GM21367 (cell line): ENCODE measurements around the gene SEMA3E.
"Not testable (repeated sequence)": the region's sequence is repeated elsewhere in the genome, so short reads cannot be mapped to it uniquely, and the experiment has no call there.

ENCODE experiments used
- ATAC-seq: cut with Tn5 transposase; IDR thresholded peaks from one replicate; pipeline ENCODE4 v1.9.1; 2021; ENCODE audit not compliant: unreplicated experiment

Gene SEMA3E

DNA sequence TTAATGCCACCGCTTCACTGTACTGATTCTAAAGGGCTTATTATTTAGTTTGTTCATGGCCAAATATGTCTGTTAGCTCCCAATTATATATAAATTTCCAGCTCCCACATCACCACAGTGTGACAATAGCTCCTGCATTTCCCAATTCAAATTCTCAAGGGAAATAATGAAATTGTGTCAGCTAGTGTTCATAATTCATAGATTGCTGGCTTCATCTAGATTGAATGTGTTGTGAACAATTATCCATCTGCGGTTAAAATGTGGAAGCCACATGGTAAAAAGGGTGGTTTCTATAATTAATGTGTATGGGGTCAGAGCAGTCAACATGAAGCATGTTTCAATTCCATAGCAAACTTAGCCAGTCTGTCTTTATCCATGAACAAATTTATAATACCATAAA is 154.3 kb downstream of the SEMA3E start:
- no peak for ATAC-seq

DNA sequence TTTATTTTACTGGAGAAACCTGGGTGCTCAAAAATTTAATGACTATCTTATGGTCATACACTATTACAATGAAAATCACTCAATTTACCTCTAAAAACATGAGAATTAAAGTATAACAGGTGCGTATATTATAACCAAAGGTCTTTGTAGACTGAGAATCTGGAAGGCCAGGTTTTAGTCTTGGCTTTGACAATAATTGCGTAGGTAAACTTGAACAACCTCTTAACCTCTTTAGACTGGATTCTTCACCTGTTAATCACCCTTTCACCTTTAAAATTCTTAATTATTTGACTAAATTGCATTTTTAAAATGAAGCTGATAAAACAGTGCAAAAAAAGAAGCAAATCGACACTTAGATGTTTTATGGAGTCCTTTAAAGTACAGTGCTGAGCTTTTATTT is 156.1 kb downstream of the SEMA3E start:
- ATAC-seq: no peak

DNA sequence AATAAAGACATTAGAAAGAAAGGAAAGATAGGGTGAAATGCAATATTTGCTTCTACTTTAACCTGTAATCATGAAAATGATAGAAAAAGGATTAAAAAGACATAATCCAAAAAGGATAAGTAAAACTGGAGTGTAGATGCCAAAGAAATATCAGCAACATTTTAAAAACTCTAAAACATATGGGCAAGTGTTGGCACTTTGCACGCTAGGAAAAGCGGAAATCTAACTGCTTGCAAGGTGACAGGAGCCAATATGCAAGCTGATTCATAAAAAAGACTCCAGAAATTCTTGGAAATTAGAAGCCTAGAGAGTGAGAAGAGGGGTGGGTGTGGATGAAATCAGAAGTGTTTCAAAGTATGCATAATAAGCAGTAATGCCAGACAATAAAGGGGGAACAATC is 161.1 kb downstream of the SEMA3E start:
- no peak for ATAC-seq

DNA sequence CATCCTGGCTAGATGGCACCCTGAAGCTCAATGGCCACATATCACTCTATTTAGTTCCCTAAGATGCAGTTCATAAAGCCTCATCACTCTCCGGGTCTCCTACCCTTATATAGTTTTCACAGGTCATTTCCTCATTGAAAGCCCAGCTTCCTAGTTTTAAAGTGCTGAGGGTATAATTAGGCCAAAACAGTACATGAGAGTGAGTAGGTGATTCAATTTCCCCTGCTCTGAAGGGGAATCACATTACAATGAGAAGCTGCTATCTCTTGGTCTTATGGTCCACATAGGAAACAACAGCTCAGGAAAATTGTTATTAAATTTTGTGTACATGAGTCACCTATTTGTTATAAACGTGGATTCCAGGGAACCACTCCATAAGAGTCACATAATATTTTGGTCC is 162.0 kb downstream of the SEMA3E start:
- no peak for ATAC-seq

DNA sequence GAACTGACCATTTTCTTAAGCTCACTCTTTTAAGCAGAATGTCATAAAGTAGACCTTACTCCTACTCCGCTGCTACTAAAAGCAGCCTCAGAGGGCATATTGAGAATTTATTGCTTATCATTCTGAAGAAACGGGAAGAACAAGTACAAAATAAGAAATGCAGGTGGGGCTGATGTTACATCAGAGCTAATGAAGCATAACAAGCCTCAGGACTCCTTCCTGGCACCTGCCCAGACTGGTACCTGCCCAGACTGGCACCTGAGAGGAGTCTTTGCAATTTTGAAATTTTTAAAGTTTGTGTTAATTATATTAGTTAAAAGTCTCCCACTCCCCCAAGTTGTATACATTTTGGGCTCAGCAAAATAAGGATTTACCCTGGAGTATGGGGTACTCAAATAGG is 162.4 kb downstream of the SEMA3E start:
- no peak for ATAC-seq

DNA sequence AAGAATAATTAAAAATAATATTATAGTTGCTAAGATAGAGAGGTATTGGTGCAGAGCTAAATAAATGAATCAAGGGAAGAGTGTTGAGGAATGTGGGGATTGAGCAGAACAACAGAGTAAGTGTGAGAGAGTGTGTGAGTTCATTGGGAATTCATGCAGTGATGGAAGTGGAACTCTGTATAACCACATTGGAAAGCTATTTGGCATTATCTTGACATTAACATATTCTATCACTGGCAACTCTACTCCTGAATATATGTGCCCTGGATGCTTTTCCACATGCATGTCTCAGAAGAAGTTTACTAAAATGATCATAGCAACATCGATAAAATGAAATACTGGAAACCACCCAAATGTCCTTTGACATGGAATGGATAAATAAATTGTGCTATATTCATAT is 164.1 kb downstream of the SEMA3E start:
- ATAC-seq: no peak

DNA sequence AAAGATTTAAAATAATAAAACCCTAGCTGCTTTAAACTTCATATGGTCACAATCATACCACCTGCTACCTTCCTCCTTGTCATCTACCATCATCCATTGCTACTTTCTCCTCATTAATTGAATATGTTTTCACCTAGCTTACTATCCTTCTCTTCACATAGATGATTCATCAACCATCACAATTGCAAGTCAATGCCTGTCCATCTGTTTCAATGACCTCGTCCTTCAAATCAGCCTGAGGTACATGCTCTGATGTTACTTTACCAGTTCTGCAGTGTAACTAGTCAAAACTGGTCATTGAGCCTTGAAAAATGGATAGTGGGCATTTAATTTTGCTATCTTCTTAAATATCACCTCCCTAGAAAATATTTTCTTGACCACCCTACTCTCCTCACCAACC is 164.7 kb downstream of the SEMA3E start:
- no peak for ATAC-seq

DNA sequence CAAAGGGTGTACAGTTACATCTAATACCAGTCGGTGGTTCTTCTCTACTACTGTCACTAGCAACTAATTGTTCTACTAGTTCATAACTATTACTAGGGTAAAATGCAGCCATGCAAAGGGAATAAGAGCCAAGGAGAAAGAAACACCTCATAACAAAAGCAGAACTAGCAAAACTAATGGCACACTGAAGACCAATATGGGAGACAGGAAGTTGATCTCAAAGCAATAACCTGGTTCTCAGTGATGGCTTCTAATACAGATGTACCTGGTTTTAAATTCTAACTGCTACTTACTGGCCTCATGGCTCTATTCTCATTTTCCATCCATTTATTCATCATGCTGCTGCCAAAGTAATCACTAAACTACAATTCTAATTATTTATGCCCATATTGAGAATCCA is 170.3 kb downstream of the SEMA3E start:
- ATAC-seq: no peak

DNA sequence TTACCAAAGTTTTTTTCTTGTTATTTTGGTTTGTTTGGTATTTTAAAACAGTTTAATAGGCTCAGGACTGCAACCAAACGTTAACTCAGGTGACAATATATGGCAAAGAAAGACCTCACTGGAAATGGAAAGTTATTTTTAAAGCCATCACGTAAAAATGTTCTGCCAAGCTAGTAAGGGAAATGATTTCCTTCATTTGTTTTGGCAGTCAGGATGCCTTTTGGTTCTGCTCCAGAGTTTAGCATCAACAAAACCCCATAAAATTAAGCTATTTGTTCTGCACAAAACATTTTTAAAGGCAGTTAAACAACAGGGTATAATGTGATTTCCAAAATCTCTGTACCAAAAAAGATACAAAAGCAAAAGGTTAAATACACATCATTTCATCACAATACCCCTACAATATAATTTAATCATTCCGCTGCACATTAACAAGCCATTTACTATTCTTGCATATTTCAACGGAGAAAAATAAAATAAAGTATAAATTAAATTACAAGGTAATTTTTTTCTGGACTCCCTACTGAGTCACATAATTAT is 172.4 kb downstream of the SEMA3E start:
- ATAC-seq: no peak

DNA sequence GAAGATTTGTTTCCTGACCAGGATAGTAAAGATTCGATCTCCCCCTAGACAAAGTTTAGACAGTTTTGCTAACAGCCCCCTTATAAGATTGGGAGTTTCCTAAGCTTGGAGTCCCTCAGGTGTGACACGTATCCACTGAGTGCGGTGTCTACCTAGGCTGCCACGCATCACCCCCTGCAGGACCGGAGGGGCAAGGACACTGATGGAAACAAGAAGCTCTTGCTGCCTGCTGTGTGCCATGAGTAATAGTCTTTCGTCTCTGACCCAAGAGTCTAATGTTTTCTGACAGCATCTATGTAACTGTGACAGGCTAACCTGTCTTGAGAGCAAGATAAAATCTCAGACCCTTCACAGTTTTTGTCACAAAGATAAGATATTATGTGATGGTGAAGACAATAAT is 173.5 kb downstream of the SEMA3E start:
- ATAC-seq: no peak

DNA sequence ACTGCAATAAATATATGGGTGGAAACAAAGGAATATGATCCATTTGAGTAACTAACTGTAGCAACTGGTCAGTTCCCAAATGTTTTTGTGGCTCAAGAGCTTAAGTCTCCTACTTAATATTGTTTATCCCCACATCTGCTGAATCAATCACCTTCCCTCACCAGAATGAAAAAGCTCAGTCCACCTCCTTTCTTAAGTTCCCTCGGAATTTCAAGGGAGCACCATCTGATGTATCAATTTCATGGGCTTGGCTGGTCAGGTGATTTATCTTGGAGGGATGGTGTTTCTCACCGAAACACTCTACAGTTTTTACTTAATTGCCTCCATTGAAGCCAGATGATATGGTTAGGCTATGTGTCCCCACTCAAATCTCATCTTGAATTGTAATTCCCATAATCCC is 176.6 kb downstream of the SEMA3E start:
- no peak for ATAC-seq

DNA sequence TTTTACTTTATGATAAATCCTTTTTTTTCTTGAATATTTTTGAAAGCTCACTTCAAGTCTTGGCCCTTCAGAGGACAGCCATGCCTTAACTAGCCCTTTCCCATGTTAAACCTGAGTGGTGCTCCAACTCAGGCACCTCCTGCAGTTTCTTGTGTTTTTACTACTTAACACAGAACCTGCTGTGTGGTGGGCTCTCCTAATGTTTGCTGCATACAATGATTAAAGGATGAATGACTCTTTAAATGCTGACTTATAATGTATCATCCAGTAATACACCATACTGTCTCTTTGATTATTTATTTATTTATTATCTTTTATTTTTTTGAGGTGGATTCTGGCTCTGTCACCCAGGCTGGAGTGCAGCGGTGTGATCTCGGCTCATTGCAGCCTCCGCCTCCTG is 179.4 kb downstream of the SEMA3E start:
- no peak for ATAC-seq

DNA sequence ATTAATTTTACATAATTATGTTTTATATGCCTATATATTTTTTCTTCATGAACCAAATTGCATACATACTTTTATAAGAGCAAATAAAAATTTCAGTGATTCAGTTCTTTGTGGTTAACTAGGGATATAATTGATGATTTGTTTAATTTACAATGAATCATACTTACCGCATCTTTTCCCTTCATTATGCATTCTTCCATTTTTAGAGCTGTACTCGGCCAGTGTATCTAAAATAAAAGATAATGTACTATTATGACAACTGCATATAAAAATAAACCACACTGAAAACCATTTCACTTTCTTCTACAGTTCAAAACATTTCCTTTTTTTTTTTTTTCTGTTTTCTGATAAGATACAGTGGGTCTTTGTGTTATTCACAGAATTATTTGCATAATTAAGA is 179.9 kb downstream of the SEMA3E start:
- no peak for ATAC-seq

DNA sequence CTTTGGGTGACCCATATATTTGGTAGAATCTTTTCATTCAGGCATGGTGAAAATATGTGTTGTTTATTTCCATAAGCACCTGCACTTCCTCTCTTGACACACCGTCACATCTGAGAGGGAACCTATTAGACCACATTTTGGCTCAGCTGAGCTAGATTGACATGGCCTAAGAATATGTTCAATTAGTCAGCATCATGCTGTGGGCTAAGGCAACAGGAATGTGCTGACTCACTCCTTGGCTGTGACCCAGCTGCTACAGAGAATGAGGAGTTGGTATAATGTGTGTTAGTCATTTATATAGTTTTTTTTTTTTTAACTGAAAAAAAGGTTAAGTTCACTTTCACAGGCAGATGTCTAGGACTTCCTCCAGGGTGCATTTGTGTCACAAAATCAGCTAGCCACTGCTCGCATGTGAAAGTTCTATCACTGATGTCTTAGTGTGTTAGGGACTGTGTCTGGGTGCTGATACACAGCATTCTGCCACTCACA is 180.6 kb downstream of the SEMA3E start:
- ATAC-seq: peak; percentile 69

DNA sequence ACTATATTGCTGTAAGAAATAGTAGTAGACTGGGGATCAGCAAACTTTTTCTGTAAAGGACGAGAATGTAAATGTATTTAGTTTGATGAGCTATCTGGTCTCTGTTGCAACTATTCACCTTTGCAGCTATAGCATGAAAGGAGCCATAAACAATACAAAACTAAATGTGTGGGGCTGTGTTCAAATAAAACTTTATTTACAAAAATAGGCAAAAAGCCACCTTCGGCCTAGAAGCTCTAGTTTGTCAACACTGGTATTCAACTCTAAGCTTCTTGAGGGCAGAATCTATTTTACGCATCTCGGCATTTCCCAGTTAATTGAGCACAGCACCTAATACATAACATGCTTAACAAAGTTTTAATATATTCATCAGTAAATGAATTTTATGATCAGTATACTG is 181.4 kb downstream of the SEMA3E start:
- ATAC-seq: no peak

DNA sequence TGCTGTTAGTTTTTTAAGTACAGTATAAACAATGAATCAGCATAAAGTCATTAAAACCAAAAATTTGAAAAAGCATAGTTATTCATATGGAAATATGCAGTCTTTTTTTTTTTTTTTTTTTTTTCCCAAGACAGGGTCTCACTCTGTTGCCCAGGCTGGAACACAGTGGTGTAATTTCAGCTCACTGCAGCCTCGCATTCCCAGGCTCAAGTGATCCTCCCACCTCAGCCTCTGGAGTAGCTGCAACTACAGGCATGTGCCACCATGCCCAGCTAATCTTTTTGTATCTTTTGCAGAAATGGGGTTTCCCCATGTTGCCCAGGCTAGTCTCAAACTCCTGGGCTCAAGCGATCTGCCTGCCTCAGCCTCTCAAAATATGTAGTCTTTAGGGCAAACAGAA is 182.0 kb downstream of the SEMA3E start:
- ATAC-seq: no peak

DNA sequence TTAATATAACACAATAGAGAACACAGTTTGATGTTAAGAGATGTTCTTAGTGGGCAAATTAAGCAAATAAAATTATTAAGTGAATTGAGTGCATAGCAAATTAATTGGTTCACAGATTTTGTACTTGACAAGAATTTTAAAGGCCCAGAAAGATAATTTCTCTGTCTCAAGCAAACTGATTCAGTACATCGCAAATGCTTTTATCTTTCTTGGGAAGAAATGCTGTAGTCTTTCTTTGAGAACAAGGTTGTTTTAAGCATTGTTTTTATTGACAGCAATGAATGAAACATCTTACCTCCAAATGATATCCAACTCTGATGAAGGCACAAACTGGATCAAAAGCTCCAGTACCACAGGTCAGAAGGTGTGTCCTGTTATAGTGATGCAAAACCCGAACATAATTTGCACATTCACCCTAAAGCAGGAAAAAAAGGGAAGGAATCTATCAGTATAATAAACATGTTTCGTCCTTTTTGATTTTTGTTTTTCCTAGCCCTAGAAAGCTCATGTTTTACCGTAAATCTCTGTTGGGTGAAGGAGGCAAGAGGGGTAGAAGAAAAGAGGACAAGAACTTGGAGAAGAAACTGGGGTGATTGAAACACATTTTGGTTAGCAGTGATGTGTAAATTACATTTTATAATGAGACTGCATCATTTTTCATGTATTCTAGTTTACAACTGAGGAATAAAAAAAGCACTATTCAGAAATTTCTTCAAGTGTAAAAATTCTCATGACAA is 182.6 kb downstream of the SEMA3E start:
- ATAC-seq: no peak

DNA sequence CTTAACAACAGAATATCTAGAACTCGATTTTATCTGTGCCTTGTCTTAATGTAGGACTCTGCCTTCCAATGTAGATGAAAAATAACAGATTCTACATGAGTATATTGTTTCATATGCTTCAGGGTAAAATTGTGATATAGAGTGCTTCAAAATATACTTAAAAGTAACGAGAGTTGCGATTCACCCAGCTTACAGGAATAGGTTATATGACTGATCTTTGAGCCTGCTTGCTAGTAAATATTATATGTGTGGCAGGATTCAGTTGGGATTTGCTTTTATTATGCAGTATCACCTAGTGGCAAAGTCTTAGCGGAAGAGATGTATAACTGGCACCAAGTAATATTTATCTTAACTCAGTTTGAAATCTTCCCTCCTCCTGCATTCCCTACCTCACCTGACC is 183.3 kb downstream of the SEMA3E start:
- no peak for ATAC-seq

DNA sequence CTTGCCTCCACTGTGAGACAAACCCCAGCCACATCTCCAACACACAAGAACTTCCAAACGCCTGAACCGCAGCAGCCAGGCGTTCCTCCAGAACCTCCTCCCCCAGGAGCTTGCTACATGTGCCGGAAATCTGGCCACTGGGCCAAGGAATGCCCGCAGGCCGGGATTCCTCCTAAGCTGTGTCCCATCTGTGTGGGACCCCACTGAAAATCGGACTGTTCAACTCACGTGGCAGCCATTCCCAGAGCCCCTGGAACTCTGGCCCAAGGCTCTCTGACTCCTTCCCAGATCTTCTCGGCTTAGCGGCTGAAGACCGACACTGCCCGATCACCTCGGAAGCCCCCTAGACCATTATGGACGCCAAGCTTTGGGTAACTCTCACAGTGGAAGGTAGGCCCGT is 187.1 kb downstream of the SEMA3E start:
- not testable (repeated sequence) for ATAC-seq

DNA sequence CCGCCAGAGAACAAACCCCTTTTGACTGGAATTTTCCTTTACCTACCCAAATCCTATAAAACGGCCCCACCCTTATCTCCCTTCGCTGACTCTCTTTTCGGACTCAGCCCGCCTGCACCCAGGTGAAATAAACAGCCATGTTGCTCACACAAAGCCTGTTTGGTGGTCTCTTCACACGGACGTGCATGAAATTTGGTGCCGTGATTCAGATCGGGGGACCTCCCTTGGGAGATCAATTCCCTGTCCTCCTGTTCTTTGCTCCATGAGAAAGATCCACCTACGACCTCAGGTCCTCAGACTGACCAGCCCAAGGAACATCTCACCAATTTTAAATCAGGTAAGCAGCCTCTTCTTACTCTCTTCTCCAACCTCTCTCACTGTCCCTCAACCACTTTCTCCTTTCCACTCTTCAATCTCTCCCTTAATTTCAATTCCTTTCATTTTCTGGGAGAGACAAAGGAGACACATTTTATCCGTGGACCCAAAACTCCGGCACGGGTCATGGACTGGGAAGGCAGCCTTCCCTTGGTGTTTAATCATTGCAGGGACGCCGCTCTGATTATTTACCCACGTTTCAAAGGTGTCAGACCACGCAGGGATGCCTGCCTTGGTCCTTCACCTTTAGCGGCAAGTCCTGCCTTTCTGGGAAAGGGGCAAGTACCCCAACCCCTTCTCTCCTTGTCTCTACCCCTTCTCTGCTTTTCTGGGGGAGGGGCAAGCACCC is 188.8 kb downstream of the SEMA3E start:
- ATAC-seq: not testable (repeated sequence)

DNA sequence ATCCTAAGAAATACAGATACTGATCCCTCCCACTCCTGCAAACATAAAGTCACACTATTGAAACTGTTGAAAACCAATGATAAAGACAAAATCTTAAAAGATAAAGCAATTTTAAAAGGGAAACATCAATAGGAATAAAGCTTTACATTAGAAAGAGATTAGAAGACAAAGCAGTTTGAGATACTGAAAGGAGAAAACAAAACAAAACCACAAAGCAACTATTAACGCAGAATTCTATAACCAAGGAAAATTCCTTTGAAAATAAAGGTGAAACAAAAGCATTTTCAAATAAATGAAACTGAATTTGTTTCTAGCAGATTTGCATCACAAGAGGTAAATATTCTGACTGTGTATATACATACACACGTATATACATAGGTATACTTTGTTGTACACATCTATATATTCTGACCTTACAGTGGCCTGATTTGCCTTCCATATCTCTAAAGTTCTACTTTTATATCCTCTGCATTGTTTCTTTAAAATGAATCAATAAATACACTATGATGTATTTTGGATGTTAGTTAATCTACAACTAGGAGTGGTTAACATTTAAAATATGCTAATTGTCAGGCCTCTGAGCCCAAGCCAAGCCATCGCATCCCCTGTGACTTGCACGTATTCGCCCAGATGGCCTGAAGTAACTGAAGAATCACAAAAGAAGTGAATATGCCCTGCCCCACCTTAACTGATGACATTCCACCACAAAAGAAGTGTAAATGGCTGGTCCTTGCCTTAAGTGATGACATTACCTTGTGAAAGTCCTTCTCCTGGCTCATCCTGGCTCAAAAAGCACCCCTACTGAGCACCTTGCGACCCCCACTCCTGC is 189.6 kb downstream of the SEMA3E start:
- ATAC-seq: not testable (repeated sequence)
